GM10847 (cell line): ENCODE results near the gene CIAO2A.

Experiments used
- POLR2A ChIP-seq: IDR thresholded peaks from 2 replicates; pipeline ENCODE4 v1.6.1; 2011; ENCODE audit not compliant: insufficient read length; ENCODE audit errors: extremely low read depth

CIAO2A gene

GRCh38 chr15:64058279-64058678 lies 35.4 kb downstream of the CIAO2A start:
- no peak for TF ChIP-seq POLR2A

DNA sequence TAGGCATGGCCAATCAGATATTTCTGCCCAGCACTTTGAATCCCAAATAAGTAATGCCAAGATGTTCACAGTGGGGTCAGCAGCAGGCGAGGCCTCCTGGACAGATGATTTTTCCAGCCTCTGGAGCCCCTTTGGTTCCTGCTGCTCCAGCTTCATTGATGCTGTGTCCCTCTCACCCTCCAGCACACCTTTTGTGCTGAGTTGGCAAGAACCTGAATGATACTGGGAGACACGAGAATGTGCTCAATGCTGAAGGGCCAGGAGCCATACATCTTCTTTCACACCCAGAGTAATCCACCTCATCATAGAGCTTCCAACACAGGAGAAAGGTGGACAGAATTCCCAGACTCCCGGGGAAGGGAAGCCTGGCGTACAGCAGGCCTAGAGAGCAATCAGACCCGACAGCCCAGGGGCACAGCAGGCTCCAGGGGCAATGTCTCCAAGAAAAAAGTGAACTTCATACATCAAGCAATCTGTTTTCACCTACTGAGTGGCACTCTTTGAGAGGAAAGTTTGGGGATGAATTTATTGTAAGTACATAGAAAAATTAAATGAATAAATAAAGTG lies 40.6 kb downstream of the CIAO2A start:
- no peak for TF ChIP-seq POLR2A

DNA sequence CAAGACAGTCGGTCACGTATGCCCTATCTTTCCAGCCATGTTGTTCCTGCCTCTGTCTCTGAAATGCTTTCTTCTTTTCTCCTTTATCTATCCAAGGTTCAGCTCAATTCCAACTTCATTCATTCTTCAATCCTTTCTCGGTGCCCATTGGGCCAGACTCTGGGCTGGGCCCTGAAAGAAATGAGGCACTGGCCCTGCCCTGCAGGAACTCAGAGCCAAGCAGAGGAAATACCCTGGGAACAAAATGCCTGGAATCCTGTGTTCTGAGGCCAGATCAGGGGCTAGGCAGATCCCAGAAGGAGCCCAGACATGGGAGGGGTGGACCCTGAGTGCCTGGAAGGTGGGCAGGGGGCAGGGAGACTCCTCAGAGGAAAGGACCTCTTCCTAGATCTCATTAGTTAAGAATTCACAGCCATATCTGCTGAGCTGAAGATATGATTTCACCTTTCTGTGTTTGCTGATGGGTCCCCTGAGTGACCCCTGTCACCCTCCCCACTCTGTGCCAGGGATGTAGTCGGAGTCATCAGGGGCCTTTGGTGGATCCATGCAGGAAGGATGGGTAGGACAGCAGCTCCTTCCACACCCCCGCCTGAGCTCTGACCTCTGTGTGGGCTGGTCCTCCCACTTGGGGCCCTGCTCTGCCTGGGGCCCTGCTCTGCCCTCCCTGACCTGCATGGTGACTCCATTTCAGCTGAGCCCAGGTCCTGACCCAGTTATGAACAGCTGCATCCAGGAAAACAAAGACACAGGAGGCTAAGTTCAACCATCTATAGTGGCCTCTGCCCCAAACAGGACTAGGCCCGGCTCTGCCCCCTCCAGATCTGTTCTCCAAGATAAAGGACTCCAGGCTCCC lies 42.0 kb downstream of the CIAO2A start:
- no peak for TF ChIP-seq POLR2A

- no peak for TF ChIP-seq POLR2A
These were observed 42.6 kb downstream of the CIAO2A start for GRCh38 chr15:64051093-64051402.

- no peak for TF ChIP-seq POLR2A
These were observed 43.2 kb downstream of the CIAO2A start for GRCh38 chr15:64050281-64051092.

GRCh38 chr15:64048781-64049460 lies 44.7 kb downstream of the CIAO2A start:
- no peak for TF ChIP-seq POLR2A

GRCh38 chr15:64046421-64047153 lies 47.1 kb downstream of the CIAO2A start, which contains the start of gene DAPK2:
TSS of gene DAPK2 (minus strand) at chr15:64046485. CDS start at chr15:64040261, 6,224 bp downstream.
- TF ChIP-seq POLR2A: no peak

- TF ChIP-seq POLR2A: no peak
These were observed 47.7 kb downstream of the CIAO2A start for GRCh38 chr15:64045774-64046420.

GRCh38 chr15:64045101-64045435 lies 48.6 kb downstream of the CIAO2A start:
- TF ChIP-seq POLR2A: no peak

DNA sequence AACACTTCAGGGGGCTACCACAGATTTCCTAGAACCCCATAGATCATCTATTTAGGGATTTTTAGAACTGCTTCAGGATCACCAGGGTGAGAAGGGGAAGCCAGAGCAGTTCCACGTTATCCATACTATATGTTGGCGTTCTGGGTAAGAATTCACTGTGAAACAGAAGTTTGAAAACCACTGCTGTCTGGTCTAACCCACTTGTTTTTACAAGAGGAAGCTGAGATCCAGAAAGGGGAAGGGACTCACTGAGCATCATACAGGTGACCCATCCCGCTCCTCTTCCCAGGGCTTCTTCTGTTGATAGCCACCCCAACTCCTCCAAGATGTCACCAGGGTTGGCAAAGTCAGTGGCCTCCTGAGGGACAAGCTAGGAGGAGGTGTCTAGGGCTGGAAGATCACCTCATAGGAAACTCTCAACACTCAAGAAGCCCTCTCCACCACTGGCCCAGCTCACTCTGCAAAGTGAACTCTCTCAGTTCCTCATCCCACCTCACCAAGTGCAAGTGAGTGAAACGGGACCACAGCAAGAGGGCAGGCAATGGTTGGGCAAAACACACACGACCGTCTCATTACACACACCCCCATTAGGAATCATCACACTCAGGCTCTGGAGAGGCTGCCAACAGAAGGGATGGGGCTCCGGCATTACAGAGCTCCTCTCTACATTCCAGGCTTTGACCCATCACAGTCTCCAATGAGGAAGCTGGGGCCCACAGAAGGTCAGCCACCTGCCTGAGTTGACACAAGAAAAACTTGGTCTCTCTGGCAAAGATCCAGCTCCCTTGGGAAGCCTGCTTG lies 49.1 kb downstream of the CIAO2A start:
- TF ChIP-seq POLR2A: no peak

DNA sequence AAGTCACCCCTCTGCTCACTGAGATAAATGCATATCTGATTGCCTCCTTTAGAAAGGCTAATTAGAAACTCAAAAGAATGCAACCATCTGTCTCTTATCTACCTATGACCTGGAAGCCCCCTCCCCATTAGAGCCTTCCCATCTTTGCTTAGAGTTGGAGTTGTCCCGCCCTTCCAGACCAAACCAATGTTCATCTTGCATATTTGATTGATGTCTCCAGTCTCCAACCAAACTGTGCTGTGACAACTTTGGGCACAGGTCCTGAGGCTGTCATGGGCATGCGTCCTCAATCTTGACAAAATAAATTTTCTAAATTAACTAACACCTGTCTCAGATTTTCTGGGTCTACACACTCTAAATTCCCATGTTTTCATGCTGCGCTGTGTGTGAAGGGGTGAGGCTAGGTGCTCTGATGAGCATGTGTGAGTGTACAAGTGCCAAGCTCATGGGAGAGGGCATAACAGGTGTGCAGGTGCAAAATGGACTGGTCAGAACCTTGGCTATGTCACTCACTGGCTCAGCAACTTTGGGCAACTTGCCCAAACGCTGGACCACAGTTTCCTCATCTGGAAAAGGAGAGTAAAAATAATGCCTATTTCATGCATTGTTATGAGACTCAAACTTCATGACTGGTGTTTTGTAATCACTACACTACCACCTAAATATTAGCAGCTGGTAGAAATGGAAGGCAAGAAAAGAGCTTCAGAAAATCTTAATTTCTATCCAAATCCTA lies 54.6 kb downstream of the CIAO2A start:
- TF ChIP-seq POLR2A: no peak

- no peak for TF ChIP-seq POLR2A
These were observed 55.7 kb downstream of the CIAO2A start for GRCh38 chr15:64037966-64038365.

- no peak for TF ChIP-seq POLR2A
These were observed 56.5 kb downstream of the CIAO2A start for GRCh38 chr15:64037116-64037515.

GRCh38 chr15:64035525-64035924 lies 58.1 kb downstream of the CIAO2A start:
- TF ChIP-seq POLR2A: no peak
